CD8-positive, alpha-beta memory T cell (primary cell): ENCODE data around the gene QRFP. TPM values are rescaled to one million over a fixed set of nuclear protein-coding genes. Genes with fewer than 3 reads are reported as not detected.

Source experiments
- CTCF ChIA-PET: fragments of 350-600 bp; sonication (Branson Sonifier 250); formaldehyde crosslinking; loops from one replicate; lab custom pipeline; 2021; ENCODE audit warnings: antibody characterized with exemption; lab: Charles Lee
- POLR2A ChIA-PET: fragments of 350-600 bp; sonication (Branson Sonifier 250); formaldehyde crosslinking; loops from one replicate; lab custom pipeline; 2021; ENCODE audit warnings: antibody characterized with exemption; lab: Charles Lee
- DNase-seq, 5 donors: peaks; one replicate each; pipeline versions ENCODE4 v3.0.0 to v3.0.0-alpha.2; 2020 to 2022; ENCODE audit warnings: mixed read lengths in 1 of 5
- H3K27ac ChIP-seq: one replicate; pipeline ENCODE4 v1.7.0; 2013; ENCODE audit warnings: low read depth, mild to moderate bottlenecking, low read length, moderate library complexity
- H3K27me3 ChIP-seq: 2 replicates; pipeline ENCODE4 v1.7.0; 2013; ENCODE audit warnings: low read length, mild to moderate bottlenecking; ENCODE audit not compliant: insufficient read depth, poor library complexity, severe bottlenecking
- H3K36me3 ChIP-seq: 2 replicates; pipeline ENCODE4 v1.7.0; 2013; ENCODE audit warnings: mild to moderate bottlenecking, low read length, moderate library complexity; ENCODE audit not compliant: insufficient read depth
- H3K4me1 ChIP-seq: 2 replicates; pipeline ENCODE4 v1.7.0; 2013; ENCODE audit warnings: mild to moderate bottlenecking, low read length, moderate library complexity; ENCODE audit not compliant: insufficient read depth
- H3K4me3 ChIP-seq: 2 replicates; pipeline ENCODE4 v1.7.0; 2013; ENCODE audit warnings: mild to moderate bottlenecking, low read length
- H3K9me3 ChIP-seq: 2 replicates; pipeline ENCODE4 v1.7.0; 2013; ENCODE audit warnings: mild to moderate bottlenecking, low read length
- H3K27ac Mint-ChIP-seq, 8 donors: one replicate each; pipeline ENCODE4 v1.8.0; 2020 to 2021; ENCODE audit warnings: mixed read lengths in 8 of 8, mild to moderate bottlenecking in 6 of 8, inconsistent platforms in 3 of 8, moderate library complexity in 3 of 8
- H3K27me3 Mint-ChIP-seq, 2 donors: one replicate each; pipeline ENCODE4 v1.8.0; 2020 to 2021; ENCODE audit warnings: mixed read lengths in 2 of 2, mild to moderate bottlenecking in 1 of 2, moderate library complexity in 1 of 2
- H3K36me3 Mint-ChIP-seq, 3 donors: one replicate each; pipeline ENCODE4 v1.8.0; 2020 to 2021; ENCODE audit warnings: mixed read lengths in 3 of 3, inconsistent platforms in 1 of 3, mild to moderate bottlenecking in 1 of 3
- H3K4me1 Mint-ChIP-seq, 3 donors: one replicate each; pipeline ENCODE4 v1.8.0; 2020 to 2021; ENCODE audit warnings: mixed read lengths in 3 of 3, inconsistent platforms in 1 of 3, mild to moderate bottlenecking in 1 of 3
- H3K4me3 Mint-ChIP-seq, 7 donors: one replicate each; pipeline ENCODE4 v1.8.0; 2020 to 2021; ENCODE audit warnings: mixed read lengths in 7 of 7, mild to moderate bottlenecking in 6 of 7, moderate library complexity in 4 of 7, inconsistent platforms in 2 of 7
- H3K9me3 Mint-ChIP-seq, 5 donors: one replicate each; pipeline ENCODE4 v1.8.0; 2020 to 2022; ENCODE audit warnings: mixed read lengths in 5 of 5, mild to moderate bottlenecking in 3 of 5, moderate library complexity in 2 of 5, inconsistent platforms in 1 of 5
- polyA plus RNA-seq: library from polyadenylated mRNA; unstranded; fragments of 300-500 nt; fragmentation: Illumina TruSeq; gene quantifications from one replicate; pipeline ENCODE4 v1.2.3, GENCODE V29; 2021
- total RNA-seq, 2 experiments: library from RNA; stranded (reverse); gene quantifications; one replicate each; pipeline ENCODE4 v1.2.3, GENCODE V29; 2021

QRFP gene
- total and polyA plus RNA-seq, 3 experiments from 2014 or later: not detected

DNA sequence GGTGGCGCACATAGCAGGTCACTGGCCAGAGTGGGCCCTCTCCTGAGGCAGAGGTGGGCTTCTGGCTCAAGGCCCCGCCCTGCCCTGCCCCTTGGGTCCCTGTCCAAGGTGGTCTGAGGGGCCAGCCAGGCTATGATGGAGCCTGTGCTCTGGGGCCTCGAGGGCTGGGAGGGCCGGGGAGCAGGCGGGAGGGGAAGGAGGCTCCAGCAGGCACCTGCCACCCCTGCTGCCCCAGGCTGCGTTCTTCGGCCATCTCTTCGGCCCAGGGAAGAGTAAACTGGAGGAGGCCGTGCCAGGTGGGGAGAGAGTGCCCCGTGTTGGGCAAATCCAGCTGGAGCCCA lies 27.8 kb upstream of the QRFP start:
- peaks cover 78% of the 10 kb centered on the region for H3K27me3 ChIP-seq
- H3K27ac Mint-ChIP-seq: no peak overlapping the region
- POLR2A ChIA-PET: no interaction called here

DNA sequence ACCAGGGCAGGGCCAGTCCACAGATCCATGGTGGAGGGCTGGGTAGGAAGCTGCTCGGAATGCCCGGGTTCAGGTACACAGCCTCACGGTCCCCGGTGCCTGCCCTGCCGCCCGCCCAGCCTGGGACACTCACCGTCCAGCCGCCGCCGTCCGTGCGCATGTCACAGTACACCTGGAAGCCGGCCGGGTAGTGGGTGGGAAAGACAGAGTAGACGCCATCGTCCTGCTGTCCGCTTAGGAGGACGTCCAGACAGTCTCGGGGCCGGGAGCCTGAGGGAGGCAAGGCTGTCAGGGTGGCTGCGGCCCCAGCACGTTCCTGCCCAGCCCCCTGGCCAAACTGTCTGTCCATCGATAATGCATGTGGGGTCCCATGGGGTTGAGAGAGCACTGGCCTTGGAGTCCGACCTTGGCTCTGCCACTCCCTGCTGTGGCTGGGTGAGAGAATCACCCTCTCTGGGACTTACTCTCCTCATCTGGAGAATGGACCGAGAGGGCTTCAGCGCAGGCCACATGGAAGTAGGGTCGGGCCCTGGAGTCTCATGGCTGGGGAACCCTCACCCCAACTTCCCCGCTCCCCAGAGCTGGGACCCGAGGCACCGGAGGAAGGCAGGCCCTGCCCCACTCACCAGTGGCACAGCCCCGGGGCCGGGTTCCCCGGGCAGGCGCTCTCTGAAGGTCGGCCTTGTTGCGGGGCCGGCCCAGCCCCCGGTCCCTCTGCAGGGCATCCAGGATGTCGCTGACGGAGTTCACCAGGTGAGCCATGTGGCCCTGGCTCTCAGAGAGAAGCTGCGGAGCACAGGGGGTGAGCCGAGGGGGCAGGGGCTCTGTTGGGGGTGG lies 27.2 kb upstream of the QRFP start:
- no peak overlapping the region for H3K27ac ChIP-seq
- ChIA-PET CTCF (no interaction called here), POLR2A (no interaction called here)
- Mint-ChIP-seq H3K27me3 (peaks cover 5 to 11% of the 10 kb centered on the region in 2 donors), H3K4me3 (no peak overlapping the region), H3K9me3 (no peaks in the 10 kb centered on the region), H3K36me3 (no peaks in the 10 kb centered on the region), H3K4me1 (no peaks in the 10 kb centered on the region), H3K27ac (no peak overlapping the region)
- H3K27me3 ChIP-seq: peaks cover 78% of the 10 kb centered on the region
- no peaks in the 10 kb centered on the region for H3K9me3 ChIP-seq
- DNase-seq: no peak
- H3K4me3 ChIP-seq: no peak overlapping the region
- H3K4me1 ChIP-seq: no peaks in the 10 kb centered on the region
- H3K36me3 ChIP-seq: no peaks in the 10 kb centered on the region

More for the DNA sequence above, 27.8 kb upstream of the QRFP start:
- no peaks in the 10 kb centered on the region for H3K9me3 ChIP-seq
- no peak overlapping the region for H3K27ac ChIP-seq
- H3K9me3 Mint-ChIP-seq: no peaks in the 10 kb centered on the region
- no peaks in the 10 kb centered on the region for H3K4me1 ChIP-seq
- H3K4me1 Mint-ChIP-seq: no peaks in the 10 kb centered on the region
- CTCF ChIA-PET: no interaction called here
- no peak for DNase-seq
- H3K36me3 ChIP-seq: no peaks in the 10 kb centered on the region
- H3K36me3 Mint-ChIP-seq: no peaks in the 10 kb centered on the region
- H3K4me3 ChIP-seq: no peak overlapping the region
- no peak overlapping the region for H3K4me3 Mint-ChIP-seq
- H3K27me3 Mint-ChIP-seq: peaks cover 5 to 11% of the 10 kb centered on the region in 2 donors

DNA sequence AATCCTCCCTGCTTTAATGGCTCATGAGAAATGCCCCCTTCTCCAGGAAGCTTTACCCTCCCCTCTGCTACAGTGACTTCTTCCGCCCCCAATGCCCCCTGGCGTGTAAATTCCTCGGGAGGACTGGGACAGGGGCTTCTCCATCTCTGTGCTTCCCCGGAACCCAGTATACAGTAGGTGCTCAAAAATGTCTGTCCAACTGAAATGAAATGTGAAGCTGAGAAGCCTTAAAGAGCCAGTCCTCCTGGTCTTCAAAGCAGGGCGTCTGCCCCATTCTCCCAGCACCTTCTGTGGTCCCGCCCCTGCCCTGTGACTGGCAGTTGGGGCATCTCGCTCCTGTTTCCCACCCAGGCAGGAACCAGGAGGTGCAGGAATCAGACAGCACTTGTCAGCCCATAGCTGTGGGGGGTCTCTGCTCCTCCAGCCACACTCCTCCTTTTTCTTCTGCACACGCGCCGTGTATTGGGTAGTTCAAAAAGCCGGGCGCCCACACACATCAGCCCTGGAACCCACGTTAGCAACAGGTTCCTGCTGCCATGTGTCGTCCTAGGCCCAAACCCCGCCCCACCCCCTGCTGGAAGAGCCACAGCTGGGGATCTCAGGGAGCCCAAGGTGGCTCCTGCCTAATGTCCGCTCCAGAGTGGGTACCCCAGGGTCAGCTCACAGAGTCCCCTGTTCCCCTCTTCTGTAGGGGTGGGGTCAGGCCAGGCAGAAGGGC lies 26.4 kb upstream of the QRFP start:
- no peak overlapping the region for H3K4me3 ChIP-seq
- no peak overlapping the region for H3K27ac ChIP-seq
- Mint-ChIP-seq H3K27me3 (peaks cover 9 to 11% of the 10 kb centered on the region in 2 donors), H3K9me3 (no peaks in the 10 kb centered on the region), H3K27ac (no peak overlapping the region), H3K4me3 (no peak overlapping the region), H3K4me1 (no peaks in the 10 kb centered on the region), H3K36me3 (no peaks in the 10 kb centered on the region)
- POLR2A ChIA-PET: no interaction called here
- H3K9me3 ChIP-seq: no peaks in the 10 kb centered on the region
- H3K36me3 ChIP-seq: no peaks in the 10 kb centered on the region
- peaks cover 81% of the 10 kb centered on the region for H3K27me3 ChIP-seq
- CTCF ChIA-PET: no interaction called here
- DNase-seq: no peak
- no peaks in the 10 kb centered on the region for H3K4me1 ChIP-seq

DNA sequence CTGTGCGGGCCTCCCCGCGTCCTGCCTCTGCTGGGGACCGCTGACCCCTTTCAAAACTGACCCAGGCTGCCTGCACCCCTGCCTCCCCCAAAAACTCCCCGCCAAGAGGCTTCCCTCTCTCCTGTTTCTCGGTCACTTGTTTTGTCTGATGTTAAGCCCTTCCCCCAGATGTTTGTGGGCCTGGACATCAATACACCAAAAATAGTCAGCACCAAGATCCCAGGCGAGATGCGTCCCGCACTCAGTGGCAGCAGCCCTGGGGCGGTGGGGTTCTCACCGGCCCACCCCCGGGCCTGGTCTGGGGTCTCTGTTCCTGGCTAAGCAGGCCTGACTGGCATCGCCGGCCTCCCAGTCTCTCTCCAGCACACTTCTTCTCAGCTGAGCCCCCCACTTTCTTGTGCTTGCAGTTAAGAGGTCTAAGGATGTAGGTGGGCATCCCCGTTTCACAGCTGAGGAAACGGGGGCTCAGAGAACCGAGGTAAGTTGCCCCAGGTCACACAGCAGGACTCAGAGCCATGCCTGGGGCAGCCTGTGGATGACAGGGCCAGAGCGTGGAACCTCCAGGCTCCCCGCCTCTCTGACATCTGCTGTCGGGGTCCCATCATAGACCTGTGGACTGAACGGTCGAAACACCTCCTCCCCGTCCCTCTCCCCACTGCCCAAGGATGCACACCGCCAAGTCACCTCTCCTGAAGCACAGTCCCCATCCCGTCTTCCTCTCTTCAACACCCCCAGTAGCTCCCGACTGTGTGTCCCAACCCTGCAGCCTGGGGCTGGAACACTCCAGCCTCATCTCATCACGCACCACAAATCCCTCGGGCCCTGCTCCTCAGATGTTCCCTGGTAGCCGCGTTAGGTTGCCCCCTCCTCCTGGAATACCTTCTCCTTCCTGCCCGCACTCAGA lies 25.6 kb upstream of the QRFP start:
- Histone ChIP-seq H3K9me3 (no peaks in the 10 kb centered on the region), H3K4me1 (no peaks in the 10 kb centered on the region), H3K36me3 (no peaks in the 10 kb centered on the region), H3K27ac (no peak overlapping the region), H3K27me3 (peaks cover 84% of the 10 kb centered on the region), H3K4me3 (no peak overlapping the region)
- no peak for DNase-seq
- POLR2A ChIA-PET: no interaction called here
- CTCF ChIA-PET: no interaction called here
- H3K27me3 Mint-ChIP-seq: peaks cover 9 to 11% of the 10 kb centered on the region in 2 donors
- H3K9me3 Mint-ChIP-seq: no peaks in the 10 kb centered on the region
- H3K36me3 Mint-ChIP-seq: no peaks in the 10 kb centered on the region
- no peak overlapping the region for H3K4me3 Mint-ChIP-seq
- H3K4me1 Mint-ChIP-seq: no peaks in the 10 kb centered on the region
- no peak overlapping the region for H3K27ac Mint-ChIP-seq

DNA sequence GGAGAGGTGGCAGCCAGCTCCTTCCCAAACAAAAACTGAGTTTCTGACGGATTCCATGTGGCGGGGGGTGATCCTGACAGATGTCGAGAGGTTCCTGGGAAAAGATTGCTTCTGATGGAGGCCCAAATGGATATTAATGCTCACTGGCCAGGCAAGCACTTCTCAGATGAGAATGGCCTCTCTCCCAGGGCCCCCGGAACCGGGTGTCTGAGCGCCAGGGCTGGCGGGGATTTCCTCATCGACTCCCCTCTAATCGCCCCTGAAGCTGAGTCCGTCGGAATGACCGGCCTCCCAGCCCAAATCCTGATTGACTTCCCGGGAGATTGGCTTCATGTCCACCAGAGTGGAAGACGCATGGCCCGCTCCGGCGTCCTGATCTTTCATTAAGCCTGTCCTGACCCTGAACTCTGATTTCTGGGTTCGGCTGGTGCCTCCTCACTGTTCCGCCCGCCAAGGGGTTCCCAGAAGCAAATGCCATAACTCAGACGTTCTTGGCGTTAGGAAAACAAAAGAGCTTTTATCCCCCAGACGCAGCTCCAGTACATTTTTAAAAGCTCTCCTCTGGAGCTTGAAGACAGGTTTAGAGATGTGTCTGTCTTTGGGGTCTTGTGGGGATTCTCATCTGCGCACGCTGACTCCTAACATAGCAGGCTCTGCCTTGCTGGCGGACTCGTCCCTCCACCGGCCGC lies 24.8 kb upstream of the QRFP start:
- H3K36me3 Mint-ChIP-seq: no peaks in the 10 kb centered on the region
- CTCF ChIA-PET: no interaction called here
- no peak overlapping the region for H3K4me3 Mint-ChIP-seq
- no peaks in the 10 kb centered on the region for H3K4me1 ChIP-seq
- H3K4me3 ChIP-seq: no peak overlapping the region
- H3K9me3 ChIP-seq: no peaks in the 10 kb centered on the region
- no peak overlapping the region for H3K27ac ChIP-seq
- H3K27me3 Mint-ChIP-seq: peaks cover 9 to 11% of the 10 kb centered on the region in 2 donors
- H3K27me3 ChIP-seq: peaks cover 81% of the 10 kb centered on the region
- no peak for DNase-seq
- no peak overlapping the region for H3K27ac Mint-ChIP-seq
- H3K9me3 Mint-ChIP-seq: no peaks in the 10 kb centered on the region
- POLR2A ChIA-PET: no interaction called here
- H3K36me3 ChIP-seq: no peaks in the 10 kb centered on the region
- no peaks in the 10 kb centered on the region for H3K4me1 Mint-ChIP-seq

DNA sequence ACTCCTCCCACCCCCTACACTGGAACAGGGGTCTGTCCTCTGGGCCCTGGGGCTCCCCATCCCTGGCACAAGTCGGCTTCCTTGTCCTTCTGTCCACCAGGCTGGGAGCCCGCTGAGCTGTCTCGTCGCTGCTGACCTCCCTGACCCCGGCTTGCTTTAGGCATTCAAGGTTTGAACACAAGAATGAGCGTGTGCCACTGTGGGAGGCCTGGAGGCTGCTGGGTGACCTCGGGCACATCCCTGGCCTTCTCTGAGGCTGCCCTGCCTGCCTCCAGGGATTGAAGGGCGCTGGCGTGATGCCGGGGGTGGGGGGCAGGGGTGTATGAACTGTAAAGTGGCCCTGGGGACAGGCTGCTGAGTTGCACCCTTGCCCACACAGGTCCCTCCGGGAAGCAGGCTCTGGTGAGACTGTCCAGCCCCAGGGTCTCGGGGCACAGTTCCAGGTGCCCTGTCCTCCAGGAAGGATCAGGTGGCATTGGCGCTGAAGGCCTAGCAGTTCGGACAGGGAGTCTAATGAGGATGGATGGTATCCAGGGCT lies 24.2 kb upstream of the QRFP start:
- no peaks in the 10 kb centered on the region for H3K36me3 Mint-ChIP-seq
- no peaks in the 10 kb centered on the region for H3K9me3 ChIP-seq
- no peaks in the 10 kb centered on the region for H3K4me1 ChIP-seq
- H3K9me3 Mint-ChIP-seq: no peaks in the 10 kb centered on the region
- POLR2A ChIA-PET: no interaction called here
- no peak for DNase-seq
- H3K36me3 ChIP-seq: no peaks in the 10 kb centered on the region
- CTCF ChIA-PET: no interaction called here
- peaks cover 8 to 11% of the 10 kb centered on the region in 2 donors for H3K27me3 Mint-ChIP-seq
- peaks cover 84% of the 10 kb centered on the region for H3K27me3 ChIP-seq
- H3K4me3 ChIP-seq: no peak overlapping the region
- no peaks in the 10 kb centered on the region for H3K4me1 Mint-ChIP-seq
- H3K27ac ChIP-seq: no peak overlapping the region
- no peak overlapping the region for H3K4me3 Mint-ChIP-seq
- no peak overlapping the region for H3K27ac Mint-ChIP-seq

DNA sequence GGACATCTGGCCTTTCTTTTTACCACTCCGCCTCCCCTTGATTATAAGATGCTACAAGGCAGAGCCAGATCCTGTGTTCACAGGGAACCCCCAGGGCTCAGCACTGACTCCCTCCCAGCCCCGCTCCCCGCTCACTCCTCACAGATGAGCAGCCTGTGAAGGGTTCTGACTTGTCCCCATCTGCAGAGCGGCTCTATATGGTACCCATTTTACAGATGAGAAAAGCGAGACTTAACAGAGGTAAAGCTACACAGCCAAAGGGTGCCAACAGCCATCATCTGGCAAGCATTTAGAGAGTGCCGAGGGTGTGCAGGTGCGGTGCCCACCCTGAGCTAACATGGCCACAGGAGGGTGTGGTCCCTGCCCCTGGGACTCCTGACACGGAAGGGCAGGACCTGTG lies 23.6 kb upstream of the QRFP start:
- H3K27me3 ChIP-seq: peaks cover 84% of the 10 kb centered on the region
- no peaks in the 10 kb centered on the region for H3K9me3 Mint-ChIP-seq
- no peaks in the 10 kb centered on the region for H3K36me3 ChIP-seq
- H3K4me1 ChIP-seq: no peaks in the 10 kb centered on the region
- H3K9me3 ChIP-seq: no peaks in the 10 kb centered on the region
- no peak overlapping the region for H3K4me3 Mint-ChIP-seq
- POLR2A ChIA-PET: no interaction called here
- CTCF ChIA-PET: no interaction called here
- DNase-seq: no peak
- H3K27ac ChIP-seq: no peak overlapping the region
- no peak overlapping the region for H3K4me3 ChIP-seq
- H3K27ac Mint-ChIP-seq: no peak overlapping the region
- no peaks in the 10 kb centered on the region for H3K36me3 Mint-ChIP-seq
- peaks cover 7 to 11% of the 10 kb centered on the region in 2 donors for H3K27me3 Mint-ChIP-seq
- H3K4me1 Mint-ChIP-seq: no peaks in the 10 kb centered on the region
